Thymus (tissue), 14 donors: ENCODE results near the gene MEST. TPM values are rescaled to one million over a fixed set of nuclear protein-coding genes. Genes with fewer than 3 reads are reported as not detected.
"Not testable (repeated sequence)": the region's sequence is repeated elsewhere in the genome, so short reads cannot be mapped to it uniquely, and the experiment has no call there.

Experiments
- DNase-seq, 9 donors: peaks; one replicate each; pipeline ENCODE4 v3.0.0-alpha.2; 2013; ENCODE audit warnings: low spot score in 9 of 9, low read depth in 6 of 9, missing footprints in 1 of 9
- H3K27ac ChIP-seq, 2 donors: one replicate each; pipeline ENCODE4 v1.5.1; 2013; ENCODE audit warnings: control low read depth in 1 of 2, low read depth in 1 of 2, low read length in 1 of 2, mild to moderate bottlenecking in 1 of 2, moderate library complexity in 1 of 2
- H3K27me3 ChIP-seq, 2 donors: one replicate each; pipeline ENCODE4 v1.5.1; 2013; ENCODE audit warnings: low read length in 1 of 2; ENCODE audit not compliant: control insufficient read depth in 2 of 2, insufficient read depth in 1 of 2
- H3K36me3 ChIP-seq, 2 donors: one replicate each; pipeline ENCODE4 v1.5.1; 2013; ENCODE audit warnings: low read length in 1 of 2, mild to moderate bottlenecking in 1 of 2, moderate library complexity in 1 of 2; ENCODE audit not compliant: control insufficient read depth in 2 of 2, insufficient read depth in 2 of 2
- H3K4me1 ChIP-seq, 2 donors: one replicate each; pipeline ENCODE4 v1.5.1; 2013; ENCODE audit warnings: low read length in 2 of 2; ENCODE audit not compliant: control insufficient read depth in 2 of 2, insufficient read depth in 2 of 2
- H3K4me3 ChIP-seq, 2 donors: one replicate each; pipeline ENCODE4 v1.5.1; 2013; ENCODE audit warnings: low read length in 2 of 2, control low read depth in 1 of 2, mild to moderate bottlenecking in 1 of 2
- H3K9me3 ChIP-seq, 2 donors: one replicate each; pipeline ENCODE4 v1.5.1; 2013; ENCODE audit warnings: low read length in 1 of 2, mild to moderate bottlenecking in 1 of 2; ENCODE audit not compliant: control insufficient read depth in 2 of 2, insufficient read depth in 1 of 2
- WGBS: extraction: QIAGEN DNeasy Blood & Tissue Kit; methylation state at CpG from one replicate; pipeline ENCODE4 v1.1.7; 2013; 5-methylcytosine and 5-hydroxymethylcytosine counted together
- long read RNA-seq, 10 donors: transcript quantifications; one replicate each; lab custom pipeline, GENCODE V29; 2026
- polyA plus RNA-seq: library from polyadenylated mRNA; stranded (reverse); fragments of 200-250 nt; gene quantifications from one replicate; pipeline ENCODE4 v1.2.3, GENCODE V29; 2013
- total RNA-seq: library from RNA; stranded (reverse); fragments of 120-200 nt; gene quantifications from one replicate; pipeline ENCODE4 v1.2.4, GENCODE V29; 2013
- donor health status: healthy.

MEST gene
- total RNA-seq (58.8 TPM), polyA plus RNA-seq (15.8 TPM)
- long read RNA-seq, donor 1, partial matches to known transcripts = 0 of 6 reads
- long read RNA-seq, donor 1, other reads (novel, unspliced or antisense) = 0 of 6 reads
- long read RNA-seq, donor 2 = 0 reads
- long read RNA-seq, donor 3, transcript MEST-202 (12 exons, 2,443 nt) = minor isoform, 5 of 32 reads
- long read RNA-seq, donor 3, transcript MEST-201 (12 exons, 2,505 nt) = major isoform, 27 of 32 reads
- long read RNA-seq, donor 3, partial matches to known transcripts = 0 of 32 reads
- long read RNA-seq, donor 3, other reads (novel, unspliced or antisense) = 0 of 32 reads
- long read RNA-seq, donor 4, transcript MEST-202 (12 exons, 2,443 nt) = minor isoform, 8 of 60 reads
- long read RNA-seq, donor 4, transcript MEST-201 (12 exons, 2,505 nt) = major isoform, 19 of 60 reads
- long read RNA-seq, donor 4, partial matches to known transcripts = 33 of 60 reads
- long read RNA-seq, donor 4, other reads (novel, unspliced or antisense) = 0 of 60 reads
- long read RNA-seq, donor 5, transcript MEST-202 (12 exons, 2,443 nt) = minor isoform, 12 of 117 reads
- long read RNA-seq, donor 5, transcript MEST-201 (12 exons, 2,505 nt) = major isoform, 85 of 117 reads
- long read RNA-seq, donor 5, partial matches to known transcripts = 8 of 117 reads
- long read RNA-seq, donor 5, other reads (novel, unspliced or antisense) = 12 of 117 reads
- long read RNA-seq, donor 6, transcript MEST-201 (12 exons, 2,505 nt) = major isoform, 38 of 43 reads
- long read RNA-seq, donor 6, transcript MEST-202 (12 exons, 2,443 nt) = minor isoform, 5 of 43 reads
- long read RNA-seq, donor 6, partial matches to known transcripts = 0 of 43 reads
- long read RNA-seq, donor 6, other reads (novel, unspliced or antisense) = 0 of 43 reads
- long read RNA-seq, donor 7, transcript MEST-201 (12 exons, 2,505 nt) = major isoform, 33 of 37 reads
- long read RNA-seq, donor 7, partial matches to known transcripts = 0 of 37 reads
- long read RNA-seq, donor 7, other reads (novel, unspliced or antisense) = 0 of 37 reads
- long read RNA-seq, donor 8, transcript MEST-201 (12 exons, 2,505 nt) = major isoform, 16 of 21 reads
- long read RNA-seq, donor 8, transcript MEST-202 (12 exons, 2,443 nt) = minor isoform, 5 of 21 reads
- long read RNA-seq, donor 8, partial matches to known transcripts = 0 of 21 reads
- long read RNA-seq, donor 8, other reads (novel, unspliced or antisense) = 0 of 21 reads
- long read RNA-seq, donor 9, transcript MEST-201 (12 exons, 2,505 nt) = major isoform, 14 of 48 reads
- long read RNA-seq, donor 9, partial matches to known transcripts = 33 of 48 reads
- long read RNA-seq, donor 9, other reads (novel, unspliced or antisense) = 0 of 48 reads
- long read RNA-seq, donor 10, transcript MEST-202 (12 exons, 2,443 nt) = minor isoform, 5 of 38 reads
- long read RNA-seq, donor 10, transcript MEST-201 (12 exons, 2,505 nt) = major isoform, 33 of 38 reads
- long read RNA-seq, donor 10, partial matches to known transcripts = 0 of 38 reads
- long read RNA-seq, donor 10, other reads (novel, unspliced or antisense) = 0 of 38 reads

- no peaks in the 10 kb centered on the region for H3K36me3 ChIP-seq
- peak in 5 of 9 donors; percentile 32 to 63 (median 57) for DNase-seq
- peak within 1 kb of the TSS in 1 of 2 donors; percentile 30 for H3K27ac ChIP-seq
- WGBS = 53% methylated on average over 71 of the region's 71 CpGs
- H3K27me3 ChIP-seq = peaks cover 0 to 55% of the 10 kb centered on the region in 2 donors
- H3K4me1 ChIP-seq = peaks cover 0 to 32% of the 10 kb centered on the region in 2 donors
- peak within 1 kb of the TSS; percentile 42 to 48 for H3K4me3 ChIP-seq
- peaks cover 3 to 35% of the 10 kb centered on the region in 2 donors for H3K9me3 ChIP-seq
Measured at GRCh38 chr7:130491841-130492522, at the start of gene MEST. Gene MEST, plus strand, starts transcription at chr7:130492085. Its CDS starts 229 bp downstream, at chr7:130492314.

- no peak for DNase-seq
- no peaks in the 10 kb centered on the region for H3K36me3 ChIP-seq
- no peak overlapping the region for H3K27ac ChIP-seq
- H3K4me1 ChIP-seq = peaks cover 8 to 35% of the 10 kb centered on the region in 2 donors
- no peak overlapping the region for H3K4me3 ChIP-seq
- no peaks in the 10 kb centered on the region for H3K27me3 ChIP-seq
- WGBS = 77% methylated on average over 7 of the region's 7 CpGs
- H3K9me3 ChIP-seq = peaks cover 0 to 14% of the 10 kb centered on the region in 2 donors
Measured at GRCh38 chr7:130442601-130443000, 49.3 kb upstream of the MEST start.

GRCh38 chr7:130444234-130444633, 47.7 kb upstream of the MEST start:
- DNase-seq = no peak
- WGBS = 89% methylated on average over 3 of the region's 3 CpGs
- Histone ChIP-seq H3K4me3 (no peak overlapping the region), H3K4me1 (peaks cover 8 to 35% of the 10 kb centered on the region in 2 donors), H3K9me3 (peaks cover 0 to 14% of the 10 kb centered on the region in 2 donors), H3K27me3 (no peaks in the 10 kb centered on the region), H3K27ac (peak overlapping the region in 1 of 2 donors; percentile 36), H3K36me3 (no peaks in the 10 kb centered on the region)

- no peak for DNase-seq
- H3K27me3 ChIP-seq = no peaks in the 10 kb centered on the region
- WGBS = 97% methylated on average over 5 of the region's 5 CpGs
- H3K27ac ChIP-seq = peak overlapping the region in 1 of 2 donors; percentile 36
- no peaks in the 10 kb centered on the region for H3K36me3 ChIP-seq
- H3K9me3 ChIP-seq = peaks cover 0 to 14% of the 10 kb centered on the region in 2 donors
- no peak overlapping the region for H3K4me3 ChIP-seq
- peaks cover 8 to 29% of the 10 kb centered on the region in 2 donors for H3K4me1 ChIP-seq
Measured at GRCh38 chr7:130444751-130445407, 47.0 kb upstream of the MEST start.

- 99% methylated on average over 3 of the region's 3 CpGs for WGBS
- peaks cover 0 to 9% of the 10 kb centered on the region in 2 donors for H3K9me3 ChIP-seq
Measured at GRCh38 chr7:130446259-130446658, 45.6 kb upstream of the MEST start.

GRCh38 chr7:130451344-130451743, 40.5 kb upstream of the MEST start:
- H3K27ac ChIP-seq, H3K4me1 ChIP-seq, H3K4me3 ChIP-seq, DNase-seq, H3K9me3 ChIP-seq, H3K27me3 ChIP-seq, H3K36me3 ChIP-seq: not testable (repeated sequence)
- WGBS = 96% methylated on average over 3 of the region's 3 CpGs

More at GRCh38 chr7:130446259-130446658, 45.6 kb upstream of the MEST start:
- Histone ChIP-seq H3K36me3 (no peaks in the 10 kb centered on the region), H3K27ac (no peak overlapping the region), H3K4me3 (no peak overlapping the region), H3K27me3 (no peaks in the 10 kb centered on the region), H3K4me1 (peaks cover 4 to 20% of the 10 kb centered on the region in 2 donors)
- no peak for DNase-seq

- DNase-seq = no peak
Measured at GRCh38 chr7:130452951-130453350, 38.9 kb upstream of the MEST start.

More at GRCh38 chr7:130452951-130453350, 38.9 kb upstream of the MEST start:
- Histone ChIP-seq H3K9me3 (no peaks in the 10 kb centered on the region), H3K27ac (no peak overlapping the region), H3K4me1 (no peaks in the 10 kb centered on the region), H3K4me3 (no peak overlapping the region), H3K27me3 (no peaks in the 10 kb centered on the region), H3K36me3 (no peaks in the 10 kb centered on the region)
- 96% methylated on average over 3 of the region's 3 CpGs for WGBS
